Effector memory CD8-positive, alpha-beta T cell (primary cell): ENCODE measurements around the gene AKAP13.
A peak's percentile ranks its signal among the peaks of the same experiment; 100 is the strongest.

Experiments
- ATAC-seq: fragments of 150-1000 bp; cut with Tn5 transposase; replicated peaks from 2 replicates; pipeline ENCODE4 v1.10.0; 2021; ENCODE audit warnings: mild to moderate bottlenecking, moderate library complexity
- DNase-seq, 3 experiments: peaks; one replicate each; pipeline ENCODE4 v3.0.0; 2021
- H3K27ac Mint-ChIP-seq, 2 donors: one replicate each; pipeline ENCODE4 v1.8.0; 2022; ENCODE audit warnings: mild to moderate bottlenecking in 2 of 2, mixed read lengths in 2 of 2, moderate library complexity in 2 of 2
- H3K27me3 Mint-ChIP-seq, 2 donors: one replicate each; pipeline ENCODE4 v1.8.0; 2022; ENCODE audit warnings: mixed read lengths in 2 of 2
- H3K36me3 Mint-ChIP-seq: one replicate; pipeline ENCODE4 v1.8.0; 2022; ENCODE audit warnings: mild to moderate bottlenecking, moderate library complexity, mixed read lengths; ENCODE audit not compliant: insufficient read depth
- H3K4me1 Mint-ChIP-seq, 2 donors: one replicate each; pipeline ENCODE4 v1.8.0; 2022; ENCODE audit warnings: low read depth in 2 of 2, mixed read lengths in 2 of 2
- H3K4me3 Mint-ChIP-seq, 2 donors: one replicate each; pipeline ENCODE4 v1.8.0; 2022; ENCODE audit warnings: mild to moderate bottlenecking in 2 of 2, mixed read lengths in 2 of 2, moderate library complexity in 2 of 2
- H3K9me3 Mint-ChIP-seq, 2 donors: one replicate each; pipeline ENCODE4 v1.8.0; 2022; ENCODE audit warnings: mixed read lengths in 2 of 2

Gene AKAP13

DNA sequence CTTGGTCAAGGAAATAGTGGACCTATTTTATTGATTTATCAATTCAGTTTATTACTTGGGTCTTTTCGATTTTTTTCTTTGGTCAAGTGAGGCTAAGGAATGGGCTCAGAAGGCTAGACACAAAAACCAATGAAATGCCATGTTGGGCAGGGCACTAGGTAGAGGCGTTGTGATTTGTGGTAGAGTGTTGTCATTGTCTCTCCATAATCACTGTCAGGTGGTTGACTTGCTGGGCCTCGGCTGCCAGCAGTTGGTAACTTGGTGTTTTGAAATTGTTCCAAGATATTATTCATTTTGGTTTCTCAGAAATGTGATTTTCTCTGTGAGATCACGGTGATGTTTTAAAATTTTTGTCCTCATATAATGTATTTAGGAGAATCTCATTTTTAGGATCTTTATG is 240.7 kb downstream of the AKAP13 start:
- ATAC-seq (no peak), DNase-seq (no peak)
- Mint-ChIP-seq H3K27ac (no peak overlapping the region), H3K36me3 (peaks cover 12% of the 10 kb centered on the region), H3K4me1 (peaks cover 36 to 37% of the 10 kb centered on the region in 2 donors), H3K9me3 (no peaks in the 10 kb centered on the region), H3K27me3 (no peaks in the 10 kb centered on the region), H3K4me3 (no peak overlapping the region)

GRCh38 chr15:85622221-85622831 is 241.9 kb downstream of the AKAP13 start:
- peaks cover 42 to 43% of the 10 kb centered on the region in 2 donors for H3K4me1 Mint-ChIP-seq
- H3K36me3 Mint-ChIP-seq, result peaks cover 12% of the 10 kb centered on the region
- ATAC-seq (no peak), DNase-seq (no peak)
- H3K27me3 Mint-ChIP-seq, result no peaks in the 10 kb centered on the region
- H3K4me3 Mint-ChIP-seq, result peak overlapping the region in 1 of 2 donors; percentile 43
- H3K27ac Mint-ChIP-seq, result peak overlapping the region in 1 of 2 donors; percentile 49
- no peaks in the 10 kb centered on the region for H3K9me3 Mint-ChIP-seq

DNA sequence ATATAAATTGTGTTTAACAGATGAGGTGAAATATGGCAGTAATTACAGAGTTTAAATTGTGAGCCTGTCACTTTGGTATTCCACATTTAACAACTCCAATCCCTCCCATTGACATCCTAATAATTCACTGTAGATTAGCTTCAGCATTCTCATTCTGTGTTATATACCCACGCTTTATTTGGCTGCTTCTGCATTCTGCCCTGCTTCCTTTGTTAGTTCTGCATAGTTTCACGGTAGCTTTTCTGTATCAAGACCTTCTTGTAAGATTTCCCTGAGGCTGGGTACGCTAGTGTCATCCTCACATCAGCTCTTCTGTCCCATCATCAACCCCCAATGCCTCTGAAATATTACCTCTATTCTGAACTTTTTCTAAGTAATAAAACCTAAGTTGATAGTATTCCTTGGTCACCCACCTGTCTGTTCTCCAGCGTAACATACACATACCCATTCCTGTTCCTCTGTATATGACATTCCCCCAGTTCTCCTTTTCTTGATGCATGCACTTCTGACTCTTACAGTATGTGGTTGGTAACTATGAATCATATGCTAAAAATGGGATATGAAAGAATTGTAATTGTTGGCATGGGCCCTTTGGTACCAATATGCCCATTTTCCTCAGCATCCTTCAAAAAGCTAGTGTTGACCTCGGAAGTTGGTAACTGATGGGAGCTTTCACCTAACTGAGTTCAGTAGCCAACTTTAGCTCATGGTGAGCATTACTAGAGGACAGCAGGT is 243.1 kb downstream of the AKAP13 start:
- H3K4me1 Mint-ChIP-seq, result peaks cover 43 to 50% of the 10 kb centered on the region in 2 donors
- DNase-seq (no peak), ATAC-seq (no peak)
- peaks cover 12% of the 10 kb centered on the region for H3K36me3 Mint-ChIP-seq
- peak overlapping the region; percentile 91 to 97 for H3K27ac Mint-ChIP-seq
- H3K27me3 Mint-ChIP-seq, result no peaks in the 10 kb centered on the region
- H3K4me3 Mint-ChIP-seq, result peak overlapping the region in 1 of 2 donors; percentile 71
- no peaks in the 10 kb centered on the region for H3K9me3 Mint-ChIP-seq

DNA sequence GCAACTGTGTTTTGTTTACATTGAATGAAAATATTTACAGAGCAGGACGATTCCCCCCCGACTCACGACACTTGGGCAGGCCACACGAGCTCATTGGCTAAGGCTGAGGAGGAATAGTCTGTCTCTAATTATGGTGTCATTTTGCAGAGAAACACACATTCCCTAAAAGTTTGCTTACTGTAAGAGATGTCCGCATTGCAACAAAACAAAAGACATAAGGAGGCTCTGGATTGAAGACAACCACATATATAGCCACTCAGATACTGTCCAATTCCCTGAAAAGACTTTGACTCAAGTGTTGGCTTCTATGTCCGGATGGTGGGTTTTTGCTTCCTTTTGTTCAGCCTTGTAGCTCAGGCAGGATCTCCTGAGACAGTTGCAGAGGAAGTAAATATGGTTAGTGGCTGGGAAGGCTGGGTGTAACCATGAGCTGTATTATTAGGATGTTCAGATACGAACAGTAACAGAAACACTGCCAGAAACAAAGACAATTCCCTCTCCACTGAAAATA is 243.9 kb downstream of the AKAP13 start:
- ATAC-seq (no peak), DNase-seq (no peak)
- Mint-ChIP-seq H3K27ac (peak overlapping the region; percentile 91 to 97), H3K27me3 (no peaks in the 10 kb centered on the region), H3K9me3 (no peaks in the 10 kb centered on the region), H3K4me1 (peaks cover 47 to 57% of the 10 kb centered on the region in 2 donors), H3K36me3 (peaks cover 19% of the 10 kb centered on the region), H3K4me3 (peak overlapping the region; percentile 71 to 73)

- Mint-ChIP-seq H3K4me3 (peak overlapping the region; percentile 71 to 73), H3K9me3 (no peaks in the 10 kb centered on the region), H3K4me1 (peaks cover 51 to 64% of the 10 kb centered on the region in 2 donors), H3K27ac (peak overlapping the region; percentile 91 to 97), H3K27me3 (no peaks in the 10 kb centered on the region), H3K36me3 (peaks cover 21% of the 10 kb centered on the region)
- ATAC-seq (peak; percentile 35), DNase-seq (peak; percentile 25 to 38 (median 36))
Observed at GRCh38 chr15:85625166-85625830, 244.9 kb downstream of the AKAP13 start.

GRCh38 chr15:85625856-85626255 is 245.5 kb downstream of the AKAP13 start:
- Mint-ChIP-seq H3K27me3 (no peaks in the 10 kb centered on the region), H3K4me3 (peak overlapping the region; percentile 71 to 73), H3K9me3 (no peaks in the 10 kb centered on the region), H3K36me3 (peaks cover 21% of the 10 kb centered on the region), H3K27ac (peak overlapping the region; percentile 91 to 97), H3K4me1 (peaks cover 51 to 68% of the 10 kb centered on the region in 2 donors)
- DNase-seq (peak; percentile 43 to 49 (median 45)), ATAC-seq (peak; percentile 92)

DNA sequence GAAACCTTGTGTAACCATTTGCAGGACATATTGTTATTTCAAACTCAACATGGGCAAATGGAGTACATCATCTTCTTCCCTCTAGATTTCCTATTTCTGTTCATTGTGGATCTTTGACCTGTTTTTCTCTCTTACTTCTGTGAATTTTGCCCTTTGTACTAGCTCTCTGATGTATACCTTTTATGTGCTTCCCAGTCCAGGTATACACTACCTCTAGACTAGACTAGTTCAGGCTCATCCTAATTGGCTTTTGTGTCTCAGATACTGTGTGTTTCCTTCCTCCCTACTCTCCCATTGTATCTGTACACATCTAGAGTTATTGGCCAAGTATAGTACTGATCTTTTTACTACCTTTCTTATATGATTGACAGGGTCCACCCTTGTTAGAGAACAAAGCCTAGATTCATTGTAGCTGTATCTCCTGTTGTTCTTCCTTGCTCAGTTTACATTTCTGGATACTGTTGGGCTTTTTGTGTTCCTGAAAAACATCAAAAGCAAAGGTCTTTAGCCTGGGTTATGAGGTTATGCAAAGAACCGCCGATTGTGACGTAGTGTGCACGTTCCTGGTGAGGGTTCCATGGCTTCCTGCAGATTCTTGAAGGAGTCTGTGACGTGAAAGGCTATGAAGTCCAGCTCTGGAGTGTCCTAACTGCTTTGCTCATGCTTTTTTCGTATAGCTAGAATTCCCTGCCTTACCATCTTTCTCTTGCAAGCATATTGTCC is 247.0 kb downstream of the AKAP13 start:
- Mint-ChIP-seq H3K36me3 (peaks cover 22% of the 10 kb centered on the region), H3K4me3 (peak overlapping the region in 1 of 2 donors; percentile 21), H3K9me3 (no peaks in the 10 kb centered on the region), H3K4me1 (peaks cover 45 to 71% of the 10 kb centered on the region in 2 donors), H3K27me3 (no peaks in the 10 kb centered on the region), H3K27ac (peak overlapping the region in 1 of 2 donors; percentile 79)
- ATAC-seq (no peak), DNase-seq (no peak)

DNA sequence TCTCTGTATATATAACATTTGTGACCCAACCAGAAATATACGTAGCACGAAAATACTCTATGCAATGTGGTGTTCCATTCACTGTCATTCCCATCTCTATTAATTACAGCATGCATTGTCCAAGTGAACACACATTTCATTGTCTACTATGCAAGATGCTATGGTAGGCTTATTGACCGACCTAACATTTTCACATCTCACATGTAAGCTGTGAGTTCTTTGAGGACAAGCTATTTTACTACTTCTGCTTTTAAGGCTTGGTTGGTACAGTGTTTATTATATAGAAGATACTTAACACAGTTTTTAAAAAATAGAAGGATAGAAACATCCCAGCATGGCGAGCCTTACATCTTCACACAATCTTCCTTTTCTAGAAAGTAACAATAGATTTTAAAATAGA is 249.9 kb downstream of the AKAP13 start:
- Mint-ChIP-seq H3K4me3 (no peak overlapping the region), H3K4me1 (peaks cover 25 to 55% of the 10 kb centered on the region in 2 donors), H3K9me3 (no peaks in the 10 kb centered on the region), H3K27ac (peak overlapping the region in 1 of 2 donors; percentile 86), H3K36me3 (peaks cover 29% of the 10 kb centered on the region), H3K27me3 (no peaks in the 10 kb centered on the region)
- ATAC-seq (no peak), DNase-seq (no peak)

GRCh38 chr15:85631018-85631417 is 250.6 kb downstream of the AKAP13 start:
- Mint-ChIP-seq H3K27ac (peak overlapping the region in 1 of 2 donors; percentile 86), H3K36me3 (peaks cover 23% of the 10 kb centered on the region), H3K27me3 (no peaks in the 10 kb centered on the region), H3K4me3 (no peak overlapping the region), H3K4me1 (peaks cover 20 to 54% of the 10 kb centered on the region in 2 donors), H3K9me3 (no peaks in the 10 kb centered on the region)
- DNase-seq (no peak), ATAC-seq (no peak)

- H3K4me3 Mint-ChIP-seq, result no peak overlapping the region
- H3K27ac Mint-ChIP-seq, result no peak overlapping the region
- no peak for ATAC-seq
- no peaks in the 10 kb centered on the region for H3K9me3 Mint-ChIP-seq
- DNase-seq, result no peak
- H3K27me3 Mint-ChIP-seq, result no peaks in the 10 kb centered on the region
- peaks cover 21 to 46% of the 10 kb centered on the region in 2 donors for H3K4me1 Mint-ChIP-seq
- peaks cover 28% of the 10 kb centered on the region for H3K36me3 Mint-ChIP-seq
Observed at GRCh38 chr15:85632014-85632413, 251.6 kb downstream of the AKAP13 start.

GRCh38 chr15:85633859-85634258 is 253.5 kb downstream of the AKAP13 start:
- no peaks in the 10 kb centered on the region for H3K27me3 Mint-ChIP-seq
- no peak for DNase-seq
- H3K9me3 Mint-ChIP-seq, result no peaks in the 10 kb centered on the region
- ATAC-seq, result no peak
- H3K4me1 Mint-ChIP-seq, result peaks cover 14 to 34% of the 10 kb centered on the region in 2 donors
- peaks cover 34% of the 10 kb centered on the region for H3K36me3 Mint-ChIP-seq
- no peak overlapping the region for H3K27ac Mint-ChIP-seq
- no peak overlapping the region for H3K4me3 Mint-ChIP-seq

GRCh38 chr15:85636351-85636750 is 255.9 kb downstream of the AKAP13 start:
- Mint-ChIP-seq H3K9me3 (no peaks in the 10 kb centered on the region), H3K27ac (peak overlapping the region; percentile 10 to 38), H3K36me3 (peaks cover 44% of the 10 kb centered on the region), H3K27me3 (no peaks in the 10 kb centered on the region), H3K4me1 (peaks cover 7 to 19% of the 10 kb centered on the region in 2 donors), H3K4me3 (no peak overlapping the region)
- DNase-seq (no peak), ATAC-seq (no peak)
